ENCODE data around the gene SORCS1.

GRCh38 chr10:106661767-106662140 is 502.8 kb downstream of the SORCS1 start:
- no peak for TF ChIP-seq CTCF (IDR thresholded peaks at IDR 0.05; ENCODE audit: poor library complexity)
- no peak for TF ChIP-seq EZH2 (IDR thresholded peaks at IDR 0.05; ENCODE audit: borderline replicate concordance)
